Smooth muscle cell (in vitro differentiated cells): Measurements from ENCODE around the gene GMDS. TPM values are rescaled to one million over a fixed set of nuclear protein-coding genes. Genes with fewer than 3 reads are reported as not detected.

Experiments used
- DNase-seq: peaks from one replicate; lab custom pipeline; 2025; ENCODE audit not compliant: unreplicated experiment; lab: John Stamatoyannopoulos, UW
- H2AFZ ChIP-seq: fragments of 200-600 bp; sonication (generic); 2 replicates; pipeline ENCODE4 v1.6.0; 2016; ENCODE audit warnings: antibody characterized with exemption, low read depth, mild to moderate bottlenecking
- H3F3A ChIP-seq: fragments of 200-600 bp; sonication (generic); 2 replicates; pipeline ENCODE4 v1.6.0; 2017; ENCODE audit warnings: antibody characterized with exemption, low read depth
- H3K27ac ChIP-seq: fragments of 200-600 bp; sonication (generic); 2 replicates; pipeline ENCODE4 v1.5.1; 2016; ENCODE audit warnings: low read depth, mild to moderate bottlenecking
- H3K27me3 ChIP-seq: fragments of 200-600 bp; sonication (generic); 2 replicates; pipeline ENCODE4 v1.6.1; 2016; ENCODE audit warnings: low read depth, mild to moderate bottlenecking
- H3K36me3 ChIP-seq: fragments of 200-600 bp; sonication (generic); 2 replicates; pipeline ENCODE4 v1.5.1; 2016; ENCODE audit warnings: low read depth
- H3K4me1 ChIP-seq: fragments of 200-600 bp; sonication (generic); 2 replicates; pipeline ENCODE4 v1.5.1; 2016; ENCODE audit warnings: low read depth
- H3K4me2 ChIP-seq: fragments of 200-600 bp; sonication (generic); 2 replicates; pipeline ENCODE4 v1.6.0; 2016; ENCODE audit warnings: mild to moderate bottlenecking
- H3K4me3 ChIP-seq: fragments of 200-600 bp; sonication (generic); 2 replicates; pipeline ENCODE4 v1.5.1; 2016; ENCODE audit warnings: mild to moderate bottlenecking
- H3K79me2 ChIP-seq: fragments of 200-600 bp; sonication (generic); 2 replicates; pipeline ENCODE4 v1.6.0; 2016; ENCODE audit warnings: low read depth, mild to moderate bottlenecking
- H3K9ac ChIP-seq: fragments of 200-600 bp; sonication (generic); 2 replicates; pipeline ENCODE4 v1.6.0; 2016; ENCODE audit warnings: low read depth
- H3K9me3 ChIP-seq: fragments of 200-600 bp; sonication (generic); replicated peaks from 2 replicates; pipeline ENCODE4 v1.5.1; 2016; ENCODE audit warnings: low read depth
- H4K20me1 ChIP-seq: fragments of 200-600 bp; sonication (generic); 2 replicates; pipeline ENCODE4 v1.6.0; 2016; ENCODE audit warnings: low read depth
- CTCF ChIP-seq: fragments of 200-600 bp; sonication (generic); IDR thresholded peaks from 2 replicates; pipeline ENCODE4 v1.5.1; 2017; ENCODE audit warnings: borderline replicate concordance, mild to moderate bottlenecking, antibody characterized with exemption; ENCODE audit not compliant: insufficient read depth, poor library complexity, severe bottlenecking
- WGBS: methylation state at CpG from one replicate; pipeline ENCODE4 v1.1.7; 2016; ENCODE audit warnings: low lambda C conversion rate; 5-methylcytosine and 5-hydroxymethylcytosine counted together
- polyA plus RNA-seq: library from polyadenylated mRNA; unstranded; fragments of >200 nt; fragmentation: Nextera tagmentation; extraction: Ambion mirVana; gene quantifications from 2 replicates; pipeline ENCODE4 v1.2.1, GENCODE V29; 2016
- total RNA-seq: library from RNA; depleted of rRNA; stranded (reverse); fragments of >200 nt; gene quantifications from 2 replicates; pipeline ENCODE4 v1.2.3, GENCODE V29; 2014

Gene GMDS
- total and polyA plus RNA-seq, 2 experiments from 2014 or later: 3.7 to 8.5 TPM

- no peak for DNase-seq
- H3K9ac ChIP-seq: peak overlapping the region; percentile 78
- no peaks in the 10 kb centered on the region for H4K20me1 ChIP-seq
- H3K4me1 ChIP-seq: peaks cover 15% of the 10 kb centered on the region
- H3K4me2 ChIP-seq: peak overlapping the region; percentile 19
- WGBS: 0% methylated on average over 1 of the region's 1 CpG
- H3K27me3 ChIP-seq: no peaks in the 10 kb centered on the region
- TF ChIP-seq CTCF: no peak
- H3K36me3 ChIP-seq: no peaks in the 10 kb centered on the region
- no peaks in the 10 kb centered on the region for H3F3A ChIP-seq
- H2AFZ ChIP-seq: no peak overlapping the region
- no peaks in the 10 kb centered on the region for H3K79me2 ChIP-seq
- no peak overlapping the region for H3K4me3 ChIP-seq
- H3K27ac ChIP-seq: peak overlapping the region; percentile 92
- no peaks in the 10 kb centered on the region for H3K9me3 ChIP-seq
Measured at GRCh38 chr6:1901556-1901955, 343.8 kb downstream of the GMDS start.

- no peak for DNase-seq
- Histone ChIP-seq H3K4me2 (no peak overlapping the region), H3F3A (no peaks in the 10 kb centered on the region), H3K27me3 (no peaks in the 10 kb centered on the region), H3K79me2 (no peaks in the 10 kb centered on the region), H3K27ac (no peak overlapping the region), H3K9me3 (no peaks in the 10 kb centered on the region), H3K9ac (no peak overlapping the region), H2AFZ (no peak overlapping the region), H3K36me3 (no peaks in the 10 kb centered on the region), H3K4me3 (no peak overlapping the region), H4K20me1 (no peaks in the 10 kb centered on the region), H3K4me1 (no peaks in the 10 kb centered on the region)
- 92% methylated on average over 5 of the region's 5 CpGs for whole genome bisulfite sequencing
- TF ChIP-seq CTCF: no peak
Measured at GRCh38 chr6:1896897-1897296, 348.5 kb downstream of the GMDS start.

GRCh38 chr6:1895721-1896120 is 349.7 kb downstream of the GMDS start:
- H3F3A ChIP-seq: no peaks in the 10 kb centered on the region
- no peak overlapping the region for H2AFZ ChIP-seq
- H3K4me2 ChIP-seq: no peak overlapping the region
- H3K27me3 ChIP-seq: no peaks in the 10 kb centered on the region
- no peak overlapping the region for H3K9ac ChIP-seq
- no peaks in the 10 kb centered on the region for H3K4me1 ChIP-seq
- H3K4me3 ChIP-seq: no peak overlapping the region
- WGBS: 59% methylated on average over 3 of the region's 3 CpGs
- H3K27ac ChIP-seq: no peak overlapping the region
- H3K9me3 ChIP-seq: no peaks in the 10 kb centered on the region
- H4K20me1 ChIP-seq: no peaks in the 10 kb centered on the region
- H3K36me3 ChIP-seq: no peaks in the 10 kb centered on the region
- no peak for TF ChIP-seq CTCF
- H3K79me2 ChIP-seq: no peaks in the 10 kb centered on the region
- DNase-seq: no peak

GRCh38 chr6:1894954-1895353 is 350.5 kb downstream of the GMDS start:
- H2AFZ ChIP-seq: no peak overlapping the region
- H3K9ac ChIP-seq: no peak overlapping the region
- TF ChIP-seq CTCF: no peak
- H3K9me3 ChIP-seq: no peaks in the 10 kb centered on the region
- H3K4me2 ChIP-seq: no peak overlapping the region
- H4K20me1 ChIP-seq: no peaks in the 10 kb centered on the region
- H3K4me1 ChIP-seq: no peaks in the 10 kb centered on the region
- H3K36me3 ChIP-seq: no peaks in the 10 kb centered on the region
- DNase-seq: no peak
- H3K4me3 ChIP-seq: no peak overlapping the region
- no peaks in the 10 kb centered on the region for H3F3A ChIP-seq
- H3K79me2 ChIP-seq: no peaks in the 10 kb centered on the region
- 83% methylated on average over 6 of the region's 6 CpGs for WGBS
- H3K27ac ChIP-seq: no peak overlapping the region
- no peaks in the 10 kb centered on the region for H3K27me3 ChIP-seq
